Metanephros (tissue), 1 donor: ENCODE results near the gene MBD3L1. TPM values are rescaled to one million over a fixed set of nuclear protein-coding genes. Genes with fewer than 3 reads are reported as not detected.

ENCODE experiments used
- total RNA-seq: library from RNA; depleted of rRNA; stranded (reverse); fragments of >200 nt; gene quantifications from one replicate; pipeline ENCODE4 v1.2.3, GENCODE V29; 2014

The MBD3L1 gene
- not detected for total RNA-seq

GRCh38 chr19:8832132-8833021, at the start of gene MBD3L1, which contains the start of gene ZNF558:
MBD3L1 (plus strand) TSS chr19:8832377; CDS start chr19:8842679, 10,302 bp downstream.
ZNF558 (minus strand) TSS chr19:8832304; CDS start chr19:8822659, 9,645 bp downstream.

Other genes with a start within 250 kb of the MBD3L1 start
- 78.6 TPM for gene ADAMTS10, start 221.7 kb upstream of the MBD3L1 start, total RNA-seq
- not detected for gene NFILZ, start 201.7 kb upstream of the MBD3L1 start, total RNA-seq
- not detected for gene ACTL9, start 133.6 kb upstream of the MBD3L1 start, total RNA-seq
- not detected for gene OR2Z1, start 110.7 kb upstream of the MBD3L1 start, total RNA-seq
- gene ZNF558, start 73 bp upstream of the MBD3L1 start, total RNA-seq, result 35.1 TPM
- 0.06 TPM for gene MUC16, start 178.0 kb downstream of the MBD3L1 start, total RNA-seq